ENCODE results near the gene PTPRM.

GRCh38 chr18:7873316-7873715 lies 306.2 kb downstream of the PTPRM start:
- TF ChIP-seq, protein P1, sequence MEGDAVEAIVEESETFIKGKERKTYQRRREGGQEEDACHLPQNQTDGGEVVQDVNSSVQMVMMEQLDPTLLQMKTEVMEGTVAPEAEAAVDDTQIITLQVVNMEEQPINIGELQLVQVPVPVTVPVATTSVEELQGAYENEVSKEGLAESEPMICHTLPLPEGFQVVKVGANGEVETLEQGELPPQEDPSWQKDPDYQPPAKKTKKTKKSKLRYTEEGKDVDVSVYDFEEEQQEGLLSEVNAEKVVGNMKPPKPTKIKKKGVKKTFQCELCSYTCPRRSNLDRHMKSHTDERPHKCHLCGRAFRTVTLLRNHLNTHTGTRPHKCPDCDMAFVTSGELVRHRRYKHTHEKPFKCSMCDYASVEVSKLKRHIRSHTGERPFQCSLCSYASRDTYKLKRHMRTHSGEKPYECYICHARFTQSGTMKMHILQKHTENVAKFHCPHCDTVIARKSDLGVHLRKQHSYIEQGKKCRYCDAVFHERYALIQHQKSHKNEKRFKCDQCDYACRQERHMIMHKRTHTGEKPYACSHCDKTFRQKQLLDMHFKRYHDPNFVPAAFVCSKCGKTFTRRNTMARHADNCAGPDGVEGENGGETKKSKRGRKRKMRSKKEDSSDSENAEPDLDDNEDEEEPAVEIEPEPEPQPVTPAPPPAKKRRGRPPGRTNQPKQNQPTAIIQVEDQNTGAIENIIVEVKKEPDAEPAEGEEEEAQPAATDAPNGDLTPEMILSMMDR (IDR thresholded peaks at IDR 0.05): no peak
- no peak for TF ChIP-seq POLR2A (IDR thresholded peaks at IDR 0.05)
